Astrocyte of the spinal cord (primary cell): ENCODE measurements around the gene GNG10.
"Not testable (repeated sequence)": the region's sequence is repeated elsewhere in the genome, so short reads cannot be mapped to it uniquely, and the experiment has no call there.

Experiments used
- DNase-seq: peaks from one replicate; pipeline ENCODE4 v3.0.0; 2011; ENCODE audit warnings: low read depth, low spot score
- H3K4me3 ChIP-seq: 2 replicates; pipeline ENCODE4 v1.5.1; 2011; ENCODE audit warnings: low read depth, mild to moderate bottlenecking, low read length, moderate library complexity
- CTCF ChIP-seq: IDR thresholded peaks from 2 replicates; pipeline ENCODE4 v1.5.1; 2012; ENCODE audit warnings: low read depth, mild to moderate bottlenecking, low read length, inconsistent platforms
- in situ Hi-C: cut with HindIII; loops from 2 replicates; pipeline ENCODE4 v1.10.0; 2017; ENCODE audit warnings: low sequenced_read_pairs

Gene GNG10

GRCh38 chr9:111661802-111662521 lies 557 bp downstream of the GNG10 start:
- in situ Hi-C loops = no loop called here
- TF ChIP-seq CTCF = no peak
- peak overlapping the region; percentile 75 for H3K4me3 ChIP-seq
- peak; percentile 17 for DNase-seq

- TF ChIP-seq CTCF = no peak
- H3K4me3 ChIP-seq = peak overlapping the region; percentile 75
- DNase-seq = no peak
- in situ Hi-C loops = no loop called here
Measured at GRCh38 chr9:111662576-111663300, 1.3 kb downstream of the GNG10 start.

GRCh38 chr9:111663301-111663823 lies 2.0 kb downstream of the GNG10 start:
- in situ Hi-C loops = no loop called here
- TF ChIP-seq CTCF = no peak
- DNase-seq = no peak
- no peak overlapping the region for H3K4me3 ChIP-seq

- DNase-seq = no peak
- in situ Hi-C loops = no loop called here
Measured at GRCh38 chr9:111668026-111668573, 6.7 kb downstream of the GNG10 start.

GRCh38 chr9:111668601-111669000 lies 7.2 kb downstream of the GNG10 start:
- DNase-seq, in situ Hi-C loops, H3K4me3 ChIP-seq: not testable (repeated sequence)

More at GRCh38 chr9:111668026-111668573, 6.7 kb downstream of the GNG10 start:
- TF ChIP-seq CTCF = no peak
- H3K4me3 ChIP-seq = no peak overlapping the region

- no peak for DNase-seq
Measured at GRCh38 chr9:111674319-111674718, 12.9 kb downstream of the GNG10 start.

More at GRCh38 chr9:111674319-111674718, 12.9 kb downstream of the GNG10 start:
- in situ Hi-C loops = no loop called here
- H3K4me3 ChIP-seq = no peak overlapping the region
- TF ChIP-seq CTCF = no peak
